ENCODE results near the gene PCDH9.
"Not testable (repeated sequence)": the region's sequence is repeated elsewhere in the genome, so short reads cannot be mapped to it uniquely, and the experiment has no call there.

The PCDH9 gene

DNA sequence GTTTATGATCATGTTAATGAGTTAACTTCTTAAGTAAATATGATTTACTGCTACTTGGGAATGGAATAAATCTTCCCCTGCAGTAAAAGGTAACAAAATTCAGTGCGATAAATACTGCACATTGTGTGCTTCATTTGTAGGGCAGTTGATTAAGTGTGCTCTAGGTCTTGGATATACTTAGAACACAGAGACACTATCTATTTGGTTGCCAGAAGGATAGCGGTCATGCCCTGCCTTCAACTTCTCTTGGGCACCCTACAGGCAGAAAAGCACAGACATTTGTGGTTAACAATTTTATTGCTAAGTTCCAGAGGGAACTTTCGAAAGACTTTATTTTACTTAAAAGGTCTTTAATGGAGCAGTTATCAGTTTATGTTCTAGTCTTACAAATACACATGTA is 605.8 kb downstream of the PCDH9 start:
- no peak for DNase-seq

DNA sequence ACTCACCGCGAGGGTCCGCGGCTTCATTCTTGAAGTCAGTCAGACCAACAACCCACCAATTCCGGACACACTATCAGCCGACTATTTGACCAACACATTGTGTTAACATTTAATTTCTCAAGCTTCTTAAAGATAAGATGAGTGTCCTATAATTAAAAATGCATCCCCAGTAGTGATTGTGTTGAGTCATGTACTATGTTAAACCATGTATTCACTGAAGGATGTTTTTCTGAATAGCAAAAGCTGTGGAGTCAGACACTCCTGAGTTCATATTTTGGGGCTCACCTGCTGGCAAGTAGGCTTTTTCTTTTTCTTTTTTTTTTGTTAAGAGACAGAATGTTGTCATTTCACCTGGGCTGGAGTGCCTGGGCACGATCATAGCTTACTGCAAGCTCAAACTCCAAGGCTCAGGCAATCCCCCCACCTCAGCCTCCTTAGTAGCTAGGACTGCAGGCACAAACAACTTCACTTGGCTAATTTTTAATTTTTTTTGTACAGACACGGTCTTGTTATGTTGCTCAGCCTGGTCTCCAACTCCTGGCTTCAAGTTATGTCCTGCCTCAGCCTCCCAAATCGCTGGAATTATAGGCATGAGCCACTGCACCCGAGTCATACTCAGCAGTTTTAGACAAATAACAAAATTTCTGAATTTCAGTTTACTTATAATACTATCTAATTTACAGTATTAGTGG is 606.9 kb downstream of the PCDH9 start:
- no peak for DNase-seq

DNA sequence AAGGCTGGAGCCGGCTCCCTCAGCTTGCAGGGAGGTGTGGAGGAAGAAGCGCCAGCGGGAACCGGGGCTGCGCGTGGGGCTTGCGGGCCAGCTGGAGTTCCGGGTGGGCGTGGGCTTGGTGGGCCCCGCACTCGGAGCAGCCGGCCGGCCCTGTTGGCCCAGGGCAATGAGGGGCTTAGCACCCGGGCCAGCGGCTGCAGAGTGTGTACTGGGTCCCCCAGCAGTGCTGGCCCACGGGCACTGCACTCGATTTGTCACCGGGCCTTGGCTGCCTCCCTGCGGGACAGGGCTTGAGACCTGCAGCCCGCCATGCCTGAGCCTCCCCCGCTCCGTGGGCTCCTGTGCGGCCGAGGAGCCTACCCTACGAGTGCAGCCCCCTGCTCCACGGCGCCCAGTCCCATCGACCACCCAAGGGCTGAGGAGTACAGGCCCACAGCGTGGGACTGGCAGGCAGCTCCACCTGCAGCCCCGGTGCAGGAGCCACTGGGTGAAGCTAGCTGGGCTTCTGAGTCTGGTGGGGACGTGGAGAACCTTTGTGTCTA is 608.2 kb downstream of the PCDH9 start:
- not testable (repeated sequence) for DNase-seq

DNA sequence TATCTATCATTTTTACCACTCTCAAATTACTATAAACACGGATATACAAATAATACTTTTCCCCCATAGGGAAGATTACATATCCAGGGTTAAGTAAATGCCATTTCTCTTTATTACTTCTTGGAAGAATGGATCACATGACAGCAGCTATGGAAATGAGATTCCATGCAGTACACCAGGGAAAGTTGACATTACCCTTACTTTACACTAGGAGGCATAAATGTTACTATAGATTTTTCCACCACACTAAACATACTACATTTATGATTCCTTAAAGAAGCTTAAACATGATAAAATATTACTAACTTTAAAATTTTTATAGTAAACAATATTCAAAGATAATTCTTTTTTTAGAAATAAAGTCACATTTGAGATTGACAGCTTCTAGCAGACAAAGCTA is 611.4 kb downstream of the PCDH9 start:
- no peak for DNase-seq

DNA sequence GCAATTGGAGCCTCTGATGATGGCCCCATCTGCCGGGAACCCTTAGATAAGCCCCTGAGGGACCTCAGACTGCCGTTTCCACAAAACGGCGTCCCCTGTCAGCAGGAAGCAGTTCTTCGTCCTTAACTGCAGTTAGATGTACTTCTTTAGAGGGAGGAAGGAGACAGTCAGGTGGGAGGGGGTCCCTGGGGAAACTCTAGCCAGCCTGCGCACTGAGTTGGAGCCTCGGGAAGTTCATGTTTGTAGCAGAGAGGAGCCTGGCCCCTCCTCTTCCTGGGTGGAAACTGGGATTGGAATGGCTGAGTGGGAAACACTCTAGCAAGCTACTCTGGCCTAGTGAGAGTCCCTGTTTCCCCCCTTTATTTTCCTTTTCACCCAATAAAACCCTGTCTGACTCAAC is 612.4 kb downstream of the PCDH9 start:
- no peak for DNase-seq

DNA sequence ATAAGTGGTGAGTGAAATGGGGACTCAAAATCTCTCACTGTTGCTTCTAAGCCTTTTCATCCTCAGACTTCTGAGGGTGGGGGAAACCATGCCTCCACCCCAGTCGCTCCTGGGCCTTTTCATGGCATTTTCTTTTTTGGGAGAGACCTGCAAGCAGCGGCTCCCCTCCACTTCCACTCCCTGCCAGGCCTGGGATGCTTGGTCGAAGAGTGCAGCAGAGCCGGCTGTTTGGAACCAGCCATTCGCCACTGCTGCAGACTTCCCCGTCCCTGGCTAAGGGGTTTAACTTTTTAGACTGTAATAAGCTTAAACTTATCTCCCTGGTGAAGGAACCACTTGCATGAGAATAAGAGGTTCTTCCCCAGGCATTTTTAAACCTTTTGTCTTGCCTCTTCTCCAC is 617.2 kb downstream of the PCDH9 start:
- DNase-seq: no peak

DNA sequence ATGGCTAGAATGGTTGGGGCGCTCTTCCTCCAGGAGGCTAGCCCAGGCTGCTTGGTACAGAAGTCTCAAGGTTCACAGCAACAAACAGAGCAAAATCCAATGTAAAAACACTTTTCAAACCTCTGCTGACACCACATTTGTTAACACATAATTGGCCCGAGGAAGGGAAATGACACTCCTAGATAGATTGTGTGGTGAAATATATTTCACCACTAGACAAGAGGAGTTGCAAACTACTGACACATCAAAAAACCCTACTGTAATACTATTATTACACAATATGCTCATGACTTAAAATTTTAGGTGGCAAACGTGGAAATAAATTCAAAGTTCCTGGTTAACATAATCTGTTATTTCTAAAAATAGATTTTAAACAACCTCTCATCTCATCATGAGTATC is 643.6 kb downstream of the PCDH9 start:
- no peak for DNase-seq

DNA sequence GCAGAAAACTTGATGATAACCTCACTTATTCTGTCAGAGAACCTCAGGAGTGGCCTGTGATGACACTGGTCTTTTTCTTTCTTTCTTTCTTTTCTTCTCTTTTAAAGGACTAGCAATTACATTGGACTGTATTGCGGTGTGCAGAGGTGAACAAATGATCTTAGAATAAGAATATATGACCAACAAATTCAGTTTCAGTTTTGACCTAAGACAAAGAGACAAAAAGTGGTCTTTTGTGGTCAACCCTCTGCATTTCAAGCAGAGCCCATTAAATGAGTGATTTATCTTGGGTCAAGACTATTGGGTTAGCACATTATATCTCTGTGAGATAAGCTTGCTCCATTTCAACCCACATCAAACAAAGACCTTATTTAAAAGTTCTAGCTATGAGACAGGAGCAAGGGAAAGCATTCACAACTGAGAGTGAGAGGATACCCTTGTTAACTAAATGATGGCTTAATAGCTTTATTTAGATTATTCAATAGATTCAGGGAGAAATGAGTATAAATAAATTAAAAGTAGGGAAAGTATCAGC is 644.4 kb downstream of the PCDH9 start:
- DNase-seq: no peak

DNA sequence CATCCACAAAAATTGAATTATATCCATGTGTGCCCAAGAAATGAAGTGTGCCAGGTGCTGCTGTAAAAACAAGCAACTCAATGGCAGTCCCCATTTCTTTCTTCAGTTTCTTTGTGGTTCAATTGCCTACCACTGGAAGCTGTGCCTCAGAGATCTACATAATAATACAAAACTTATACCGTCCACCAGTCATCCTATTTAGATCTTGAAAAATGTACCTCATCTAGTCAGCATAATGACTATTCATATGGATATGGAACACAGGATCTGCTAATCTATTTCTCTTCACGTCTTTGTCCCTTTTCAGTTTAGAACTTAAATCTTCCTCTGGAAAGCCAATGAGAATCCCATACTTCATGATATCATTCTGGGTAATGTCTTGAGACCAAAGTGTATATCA is 648.5 kb downstream of the PCDH9 start:
- no peak for DNase-seq

DNA sequence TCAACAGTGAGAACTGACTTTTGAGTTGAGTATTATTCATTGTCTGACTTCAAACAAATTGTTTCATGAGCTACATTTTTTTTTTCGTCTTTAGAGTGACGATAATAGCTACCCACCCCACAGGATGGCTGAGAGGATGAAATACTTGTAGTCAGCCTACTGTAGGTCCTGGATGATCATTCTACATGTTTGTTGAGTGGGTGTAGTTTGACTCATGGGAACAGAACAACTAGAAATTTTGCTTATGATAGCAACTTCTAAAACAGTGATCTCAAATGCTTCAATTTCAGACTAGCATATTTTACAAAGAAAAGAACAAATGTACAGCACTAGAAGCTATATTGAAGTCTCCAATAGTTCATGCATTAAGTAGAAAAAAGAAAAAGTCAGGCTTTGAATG is 651.8 kb downstream of the PCDH9 start:
- no peak for DNase-seq

DNA sequence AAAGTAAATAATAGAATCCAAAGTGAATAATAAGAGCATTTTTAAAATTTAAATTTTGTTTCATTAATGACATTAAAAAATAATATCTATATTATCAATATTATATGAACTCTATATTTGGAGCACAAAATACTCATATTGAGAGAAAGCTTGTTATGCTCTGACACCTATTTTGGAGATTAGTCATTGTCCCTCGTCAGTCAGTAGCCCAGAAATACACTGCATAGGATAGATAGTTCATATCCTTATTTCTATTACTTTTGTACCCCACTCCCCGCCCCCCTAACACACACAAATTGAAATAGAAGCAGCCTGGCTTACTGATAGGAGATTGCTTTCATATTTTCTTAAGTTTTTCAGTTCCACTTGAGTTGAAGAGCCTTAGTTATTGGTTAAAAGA is 652.8 kb downstream of the PCDH9 start:
- DNase-seq: no peak

DNA sequence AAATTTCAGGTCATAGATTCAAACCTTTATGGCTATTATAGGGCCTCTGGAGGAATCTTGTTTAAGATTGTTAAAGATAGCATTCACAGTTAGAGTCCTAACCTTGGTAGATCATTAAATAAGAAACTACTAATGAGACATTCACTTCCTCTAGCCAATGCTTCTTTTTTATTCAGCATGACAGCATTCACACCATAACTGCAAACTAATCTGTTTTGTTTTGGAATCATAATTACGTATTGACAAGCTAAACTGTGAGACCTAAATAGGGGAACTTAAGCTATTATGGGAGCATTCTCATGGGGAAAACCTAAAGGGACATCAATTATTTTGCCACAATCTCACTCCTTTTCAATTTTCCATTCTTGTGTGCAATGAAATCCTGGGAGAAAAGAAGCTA is 653.8 kb downstream of the PCDH9 start:
- DNase-seq: no peak

DNA sequence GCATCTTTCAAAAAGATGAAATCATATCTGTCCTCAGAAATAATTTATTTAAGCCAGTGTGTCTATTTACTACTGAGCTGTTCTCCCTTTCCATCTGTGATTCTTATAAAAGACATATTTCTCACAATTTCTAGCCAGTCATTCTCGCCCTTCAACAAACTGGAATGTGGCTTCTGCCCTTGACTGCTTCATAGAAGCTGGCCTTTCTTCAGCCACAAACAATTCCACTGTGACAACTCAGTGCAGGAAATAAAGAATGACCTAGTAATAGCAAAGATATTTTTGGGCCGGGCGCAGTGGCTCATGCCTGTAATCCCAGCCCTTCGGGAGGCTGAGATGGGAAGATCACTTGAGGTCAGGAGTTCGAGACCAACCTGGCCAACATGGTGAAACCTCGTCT is 655.5 kb downstream of the PCDH9 start:
- DNase-seq: no peak

DNA sequence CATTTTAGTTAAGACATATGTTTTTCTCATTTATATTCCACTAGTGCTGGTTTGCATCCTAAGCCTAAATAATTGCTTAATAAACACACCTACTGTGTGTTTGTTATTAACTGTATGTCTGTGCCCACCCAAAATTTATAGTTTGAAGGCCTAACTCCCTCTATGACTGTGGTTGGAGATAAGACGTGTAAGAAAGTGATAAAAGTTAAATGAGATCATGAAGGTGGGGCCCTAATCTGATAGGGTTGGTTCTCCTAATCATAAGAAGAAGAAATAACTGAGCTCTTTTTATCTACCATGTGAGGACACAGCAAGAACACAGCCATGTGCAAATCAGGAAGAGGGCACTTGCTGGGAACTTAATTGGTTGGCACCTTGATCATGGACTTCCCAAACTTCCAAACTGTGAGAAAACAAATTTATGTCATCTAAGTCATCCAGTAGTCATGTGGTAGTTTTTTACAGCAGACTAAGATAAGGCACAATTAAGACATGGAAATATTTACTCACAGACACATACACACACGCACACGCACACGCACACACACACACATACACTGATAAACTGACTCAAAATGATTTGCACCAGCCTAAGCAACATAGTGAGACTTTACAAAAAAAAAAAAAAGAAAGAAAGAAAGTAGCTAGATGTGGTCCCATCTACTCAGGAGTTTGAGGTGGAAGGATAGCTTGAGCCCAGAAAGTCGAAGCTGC is 662.1 kb downstream of the PCDH9 start:
- DNase-seq: no peak

DNA sequence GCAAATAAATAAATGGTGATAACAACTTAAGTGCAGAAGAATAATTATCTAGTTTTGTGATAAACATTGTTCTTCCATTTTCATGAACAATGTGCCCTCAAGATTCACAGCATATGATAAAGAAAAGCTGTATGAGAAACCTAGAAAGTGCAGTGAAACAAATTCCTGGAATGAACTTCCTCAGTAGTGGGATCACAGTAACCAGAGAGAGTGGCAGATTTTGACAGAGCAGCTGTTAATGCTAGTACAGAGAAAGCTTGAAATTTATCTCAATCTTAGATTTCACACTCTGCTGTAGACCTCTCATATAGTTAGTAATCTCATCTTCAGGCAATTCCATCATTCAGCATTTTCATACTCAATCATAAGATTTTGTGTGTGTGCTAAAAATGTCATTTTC is 664.9 kb downstream of the PCDH9 start:
- no peak for DNase-seq

DNA sequence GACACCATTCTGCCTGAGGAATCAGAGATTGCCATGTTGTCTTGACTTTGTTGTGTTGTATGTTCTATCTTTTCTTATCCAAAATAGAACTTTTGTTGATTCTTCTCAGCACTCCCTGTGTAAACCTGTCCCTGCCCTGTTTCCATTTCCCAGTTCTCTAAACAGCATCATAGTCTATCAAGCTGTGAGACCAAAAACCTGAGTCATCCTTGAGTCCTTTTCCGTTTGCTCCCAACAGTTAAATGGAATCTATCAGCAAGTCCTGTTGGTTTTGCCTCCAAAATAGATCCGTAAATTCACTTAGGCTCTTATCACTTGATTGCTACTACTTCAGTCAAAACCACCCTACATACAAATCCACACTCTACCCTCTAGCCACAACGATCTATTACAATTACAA is 667.1 kb downstream of the PCDH9 start:
- no peak for DNase-seq

DNA sequence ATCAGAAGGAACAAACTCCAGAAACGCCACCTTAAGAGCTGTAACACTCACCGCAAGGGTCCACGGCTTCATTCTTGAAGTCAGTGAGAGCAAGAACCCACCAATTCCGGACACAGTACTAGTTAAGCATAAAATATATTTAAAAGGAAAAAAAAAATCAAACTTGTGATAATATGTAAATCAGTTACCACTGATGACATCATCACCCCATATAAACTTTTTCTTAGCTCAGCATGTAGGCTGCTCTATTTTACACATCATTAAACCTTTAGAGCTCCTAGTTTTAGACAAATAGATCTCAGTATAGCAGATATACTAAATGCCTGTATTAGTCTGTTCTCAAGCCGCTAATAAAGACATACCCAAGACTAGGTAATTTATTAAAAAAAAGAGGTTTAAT is 668.1 kb downstream of the PCDH9 start:
- no peak for DNase-seq

DNA sequence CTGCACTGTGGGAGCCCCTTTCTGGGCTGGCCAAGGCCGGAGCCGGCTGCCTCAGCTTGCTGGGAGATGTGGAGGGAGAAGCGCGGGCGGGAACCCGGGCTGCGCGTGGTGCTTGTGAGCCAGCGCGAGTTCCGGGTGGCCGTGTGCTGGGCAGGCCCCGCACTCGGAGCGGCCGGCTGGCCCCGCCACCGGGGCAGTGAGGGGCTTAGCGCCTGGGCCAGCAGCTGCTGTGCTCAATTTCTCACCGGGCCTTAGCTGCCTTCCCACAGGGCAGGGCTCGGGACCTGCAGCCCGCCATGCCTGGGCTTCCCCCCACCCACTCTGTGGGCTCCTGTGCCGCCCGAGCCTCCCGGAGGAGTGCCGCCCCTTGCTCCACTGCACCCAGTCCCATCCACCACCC is 669.1 kb downstream of the PCDH9 start:
- no peak for DNase-seq

DNA sequence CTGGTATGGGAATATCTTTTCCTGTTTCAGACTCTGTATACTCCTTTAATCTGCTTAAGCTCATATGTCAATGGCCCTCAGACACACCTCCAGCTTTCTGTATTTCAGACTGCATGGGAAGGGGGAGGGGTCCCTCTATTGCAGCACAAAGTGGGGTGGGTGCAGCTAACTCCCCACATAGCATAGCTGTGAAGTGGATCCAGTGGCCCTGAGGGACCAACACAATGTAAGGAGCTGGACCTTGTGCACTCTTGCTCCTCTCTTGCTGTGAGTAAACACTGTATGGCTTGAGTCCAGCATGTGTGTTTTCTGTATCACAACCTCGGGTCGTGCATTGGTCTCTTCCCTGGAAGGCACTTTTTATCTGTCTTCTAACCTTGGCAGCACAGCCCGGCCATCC is 669.9 kb downstream of the PCDH9 start:
- DNase-seq: no peak

DNA sequence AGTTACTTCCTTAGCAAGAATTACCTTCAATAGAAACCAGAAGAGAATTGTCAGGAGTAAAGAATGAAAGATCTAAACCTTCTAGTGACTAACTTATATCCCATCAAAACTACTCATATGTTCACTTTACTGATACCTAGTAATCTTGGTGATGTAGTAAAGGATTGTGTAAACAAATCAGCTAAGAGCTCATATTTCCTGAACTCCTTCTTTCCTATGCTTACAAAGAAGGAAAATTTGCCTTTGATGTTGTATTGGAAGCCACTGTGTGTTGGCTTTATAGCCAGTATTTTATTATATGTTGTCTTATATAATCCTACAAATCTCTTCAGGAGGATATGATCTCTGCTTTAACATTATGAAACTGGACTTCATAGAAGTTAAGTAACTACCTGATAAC is 671.0 kb downstream of the PCDH9 start:
- no peak for DNase-seq

DNA sequence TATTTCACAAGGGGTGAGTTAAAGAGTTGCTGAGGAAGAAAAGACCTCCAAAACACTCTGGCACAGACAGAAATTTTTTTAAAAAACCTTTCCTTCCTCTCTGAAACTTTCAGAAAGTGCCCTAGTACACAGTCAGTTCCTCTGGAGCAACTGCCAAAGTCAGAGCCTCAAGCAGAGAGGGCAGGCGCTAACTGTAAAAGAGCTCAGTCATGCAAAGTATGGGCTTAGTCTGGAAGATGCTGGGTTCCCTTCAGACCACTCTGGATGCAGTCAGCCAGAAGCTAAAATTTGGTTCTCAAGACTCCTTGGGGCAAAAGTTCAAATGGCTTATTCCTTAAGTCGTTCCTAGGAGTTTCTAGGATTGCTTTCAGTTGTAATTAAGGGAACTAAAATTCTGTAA is 671.6 kb downstream of the PCDH9 start:
- no peak for DNase-seq

DNA sequence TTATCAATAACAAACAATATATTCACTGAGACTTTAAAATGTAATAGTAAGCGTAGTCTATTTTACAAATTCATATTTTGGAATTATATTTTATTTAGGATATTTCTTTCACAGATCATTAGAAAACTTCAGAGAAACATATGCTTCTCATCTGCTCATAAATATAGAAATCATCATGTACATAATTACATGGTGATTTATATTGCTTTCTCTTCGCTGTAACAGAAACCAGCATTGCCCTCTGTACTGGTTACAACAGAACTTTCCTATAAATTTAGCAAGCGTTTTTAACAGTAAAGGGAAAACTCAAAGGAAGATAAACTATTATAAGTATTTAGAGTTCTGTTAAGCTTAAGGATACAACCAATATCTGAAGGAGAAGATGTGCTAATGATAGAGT is 672.8 kb downstream of the PCDH9 start:
- DNase-seq: no peak

DNA sequence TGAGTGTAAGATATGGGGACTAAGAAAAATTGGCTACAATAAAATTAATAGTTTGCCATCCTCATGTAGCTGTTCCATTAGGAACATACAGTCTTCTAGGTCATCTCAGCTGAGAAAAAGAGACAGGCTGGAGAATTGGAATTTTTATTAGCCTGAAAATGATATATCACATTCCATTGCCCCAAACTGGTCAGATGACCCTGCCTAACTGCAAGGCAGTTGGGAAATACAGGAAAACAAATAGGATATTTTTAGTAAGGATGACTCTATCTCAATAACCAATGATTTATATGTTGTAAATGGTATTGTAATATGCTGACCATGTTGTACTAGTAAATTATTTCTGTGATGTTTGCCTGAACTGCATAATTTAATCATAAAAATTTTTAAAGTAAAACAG is 673.8 kb downstream of the PCDH9 start:
- no peak for DNase-seq

DNA sequence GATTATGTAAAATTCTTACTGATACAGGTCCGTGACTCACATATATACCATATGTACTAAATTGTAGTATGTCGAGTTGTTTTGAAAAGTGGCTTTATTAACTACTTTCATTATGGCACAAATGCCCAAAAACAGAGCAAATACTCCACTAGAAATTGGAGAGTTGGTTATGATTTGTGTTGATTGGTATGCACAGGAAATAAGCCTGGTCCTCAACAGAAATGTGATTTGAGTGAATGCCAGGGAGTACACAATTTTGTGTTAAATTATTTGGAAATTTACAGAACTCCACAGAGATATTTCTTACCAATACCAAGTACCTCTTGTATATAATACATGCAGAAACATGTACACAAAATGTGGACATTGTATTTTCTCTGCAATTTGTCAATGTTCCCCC is 676.7 kb downstream of the PCDH9 start:
- DNase-seq: no peak

DNA sequence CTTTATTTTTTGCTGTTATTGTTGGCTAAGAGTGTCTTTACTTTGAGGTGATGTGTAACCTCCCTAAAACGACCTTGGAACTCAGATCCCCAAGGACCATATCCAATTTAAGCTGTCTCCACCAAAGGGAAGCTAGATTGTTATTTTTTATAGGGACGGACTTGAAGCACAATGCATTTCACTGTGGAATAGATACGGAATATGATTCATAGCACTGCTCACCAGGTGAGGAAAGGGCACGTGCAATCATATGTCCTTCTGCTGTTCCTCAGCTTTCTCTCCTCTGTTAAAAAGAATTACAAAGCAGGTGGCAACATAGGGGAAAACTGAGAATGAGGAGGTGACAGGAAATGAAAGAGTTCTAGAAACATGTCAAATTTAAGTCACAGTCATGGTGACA is 679.0 kb downstream of the PCDH9 start:
- no peak for DNase-seq

All from cortex of kidney (tissue), 1 donor.